Smooth muscle cell (in vitro differentiated cells): Measurements from ENCODE around the gene MRPS6. TPM values are rescaled to one million over a fixed set of nuclear protein-coding genes. Genes with fewer than 3 reads are reported as not detected.

Experiments used
- DNase-seq: peaks from one replicate; lab custom pipeline; 2025; ENCODE audit not compliant: unreplicated experiment; lab: John Stamatoyannopoulos, UW
- H2AFZ ChIP-seq: fragments of 200-600 bp; sonication (generic); 2 replicates; pipeline ENCODE4 v1.6.0; 2016; ENCODE audit warnings: antibody characterized with exemption, low read depth, mild to moderate bottlenecking
- H3F3A ChIP-seq: fragments of 200-600 bp; sonication (generic); 2 replicates; pipeline ENCODE4 v1.6.0; 2017; ENCODE audit warnings: antibody characterized with exemption, low read depth
- H3K27ac ChIP-seq: fragments of 200-600 bp; sonication (generic); 2 replicates; pipeline ENCODE4 v1.5.1; 2016; ENCODE audit warnings: low read depth, mild to moderate bottlenecking
- H3K27me3 ChIP-seq: fragments of 200-600 bp; sonication (generic); 2 replicates; pipeline ENCODE4 v1.6.1; 2016; ENCODE audit warnings: low read depth, mild to moderate bottlenecking
- H3K36me3 ChIP-seq: fragments of 200-600 bp; sonication (generic); 2 replicates; pipeline ENCODE4 v1.5.1; 2016; ENCODE audit warnings: low read depth
- H3K4me1 ChIP-seq: fragments of 200-600 bp; sonication (generic); 2 replicates; pipeline ENCODE4 v1.5.1; 2016; ENCODE audit warnings: low read depth
- H3K4me2 ChIP-seq: fragments of 200-600 bp; sonication (generic); 2 replicates; pipeline ENCODE4 v1.6.0; 2016; ENCODE audit warnings: mild to moderate bottlenecking
- H3K4me3 ChIP-seq: fragments of 200-600 bp; sonication (generic); 2 replicates; pipeline ENCODE4 v1.5.1; 2016; ENCODE audit warnings: mild to moderate bottlenecking
- H3K79me2 ChIP-seq: fragments of 200-600 bp; sonication (generic); 2 replicates; pipeline ENCODE4 v1.6.0; 2016; ENCODE audit warnings: low read depth, mild to moderate bottlenecking
- H3K9ac ChIP-seq: fragments of 200-600 bp; sonication (generic); 2 replicates; pipeline ENCODE4 v1.6.0; 2016; ENCODE audit warnings: low read depth
- H3K9me3 ChIP-seq: fragments of 200-600 bp; sonication (generic); replicated peaks from 2 replicates; pipeline ENCODE4 v1.5.1; 2016; ENCODE audit warnings: low read depth
- H4K20me1 ChIP-seq: fragments of 200-600 bp; sonication (generic); 2 replicates; pipeline ENCODE4 v1.6.0; 2016; ENCODE audit warnings: low read depth
- WGBS: methylation state at CpG from one replicate; pipeline ENCODE4 v1.1.7; 2016; ENCODE audit warnings: low lambda C conversion rate; 5-methylcytosine and 5-hydroxymethylcytosine counted together
- polyA plus RNA-seq: library from polyadenylated mRNA; unstranded; fragments of >200 nt; fragmentation: Nextera tagmentation; extraction: Ambion mirVana; gene quantifications from 2 replicates; pipeline ENCODE4 v1.2.1, GENCODE V29; 2016
- total RNA-seq: library from RNA; depleted of rRNA; stranded (reverse); fragments of >200 nt; gene quantifications from 2 replicates; pipeline ENCODE4 v1.2.3, GENCODE V29; 2014
- TF ChIP-seq, protein P1 (sequence below): fragments of 200-600 bp; sonication (generic); IDR thresholded peaks from 2 replicates; pipeline ENCODE4 v1.5.1; 2017; ENCODE audit warnings: borderline replicate concordance, mild to moderate bottlenecking, antibody characterized with exemption; ENCODE audit not compliant: insufficient read depth, poor library complexity, severe bottlenecking

MRPS6 gene
- total and polyA plus RNA-seq, 2 experiments from 2014 or later, result 47.8 to 152 TPM

DNA sequence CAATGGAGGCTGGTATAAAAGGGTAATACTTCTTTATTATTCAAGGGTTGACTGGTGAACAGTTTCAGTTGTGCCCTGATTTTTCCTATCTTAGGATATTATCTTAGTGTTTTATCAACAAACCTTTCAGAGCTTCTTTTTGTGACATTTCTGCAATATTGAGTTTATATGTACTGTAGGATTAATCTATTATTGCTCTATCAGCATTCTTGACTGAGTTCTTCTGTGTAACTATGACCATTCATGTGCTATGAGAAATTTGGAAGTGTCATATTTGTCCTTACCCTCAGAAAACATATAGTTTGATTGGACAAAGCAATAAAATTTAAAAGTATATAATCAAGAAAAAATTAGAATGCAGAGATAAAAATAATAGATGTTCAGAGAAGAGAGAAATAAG, 25.5 kb upstream of the MRPS6 start:
- Histone ChIP-seq H3K4me3 (no peak overlapping the region), H3K4me1 (no peaks in the 10 kb centered on the region), H3K36me3 (no peaks in the 10 kb centered on the region), H3K9me3 (no peaks in the 10 kb centered on the region), H3K27me3 (no peaks in the 10 kb centered on the region), H4K20me1 (no peaks in the 10 kb centered on the region), H2AFZ (no peak overlapping the region), H3K79me2 (no peaks in the 10 kb centered on the region), H3K9ac (no peak overlapping the region), H3F3A (no peaks in the 10 kb centered on the region), H3K27ac (no peak overlapping the region), H3K4me2 (no peak overlapping the region)
- DNase-seq, result no peak
- TF ChIP-seq, protein P1, sequence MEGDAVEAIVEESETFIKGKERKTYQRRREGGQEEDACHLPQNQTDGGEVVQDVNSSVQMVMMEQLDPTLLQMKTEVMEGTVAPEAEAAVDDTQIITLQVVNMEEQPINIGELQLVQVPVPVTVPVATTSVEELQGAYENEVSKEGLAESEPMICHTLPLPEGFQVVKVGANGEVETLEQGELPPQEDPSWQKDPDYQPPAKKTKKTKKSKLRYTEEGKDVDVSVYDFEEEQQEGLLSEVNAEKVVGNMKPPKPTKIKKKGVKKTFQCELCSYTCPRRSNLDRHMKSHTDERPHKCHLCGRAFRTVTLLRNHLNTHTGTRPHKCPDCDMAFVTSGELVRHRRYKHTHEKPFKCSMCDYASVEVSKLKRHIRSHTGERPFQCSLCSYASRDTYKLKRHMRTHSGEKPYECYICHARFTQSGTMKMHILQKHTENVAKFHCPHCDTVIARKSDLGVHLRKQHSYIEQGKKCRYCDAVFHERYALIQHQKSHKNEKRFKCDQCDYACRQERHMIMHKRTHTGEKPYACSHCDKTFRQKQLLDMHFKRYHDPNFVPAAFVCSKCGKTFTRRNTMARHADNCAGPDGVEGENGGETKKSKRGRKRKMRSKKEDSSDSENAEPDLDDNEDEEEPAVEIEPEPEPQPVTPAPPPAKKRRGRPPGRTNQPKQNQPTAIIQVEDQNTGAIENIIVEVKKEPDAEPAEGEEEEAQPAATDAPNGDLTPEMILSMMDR, result no peak

- WGBS, result 91% methylated on average over 5 of the region's 5 CpGs
Measured at GRCh38 chr21:34052171-34052570, 21.2 kb upstream of the MRPS6 start.

DNA sequence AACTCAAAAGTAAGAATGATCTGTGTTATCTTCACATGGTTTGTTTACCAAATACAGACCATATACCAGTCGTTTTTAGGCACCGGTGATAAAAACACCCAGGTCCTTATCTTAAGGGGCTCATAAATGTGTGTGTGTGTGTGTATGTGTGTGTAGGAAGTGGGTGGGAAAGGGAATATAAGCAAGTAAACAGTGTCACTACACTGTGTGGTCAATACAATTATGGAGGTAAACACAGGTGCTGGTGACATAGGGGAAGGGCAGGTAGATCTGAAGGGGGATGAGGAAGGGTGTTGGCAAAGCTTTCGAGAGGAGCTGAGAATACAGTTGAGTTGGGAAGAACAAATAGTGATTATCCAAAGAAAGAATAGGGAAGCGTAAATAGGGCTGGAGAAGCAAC, 19.1 kb upstream of the MRPS6 start:
- no peak for DNase-seq
- Histone ChIP-seq H3K4me3 (no peak overlapping the region), H3K36me3 (no peaks in the 10 kb centered on the region), H3K9me3 (no peaks in the 10 kb centered on the region), H3K79me2 (no peaks in the 10 kb centered on the region), H3F3A (no peaks in the 10 kb centered on the region), H4K20me1 (no peaks in the 10 kb centered on the region), H3K9ac (no peak overlapping the region), H3K4me1 (no peaks in the 10 kb centered on the region), H3K27me3 (no peaks in the 10 kb centered on the region), H3K4me2 (no peak overlapping the region), H2AFZ (no peak overlapping the region), H3K27ac (no peak overlapping the region)
- TF ChIP-seq, protein P1, result no peak
- WGBS, result 76% methylated on average over 4 of the region's 4 CpGs

More at GRCh38 chr21:34052171-34052570, 21.2 kb upstream of the MRPS6 start:
- H4K20me1 ChIP-seq, result no peaks in the 10 kb centered on the region
- TF ChIP-seq, protein P1, result no peak
- no peaks in the 10 kb centered on the region for H3F3A ChIP-seq
- H2AFZ ChIP-seq, result no peak overlapping the region
- no peak overlapping the region for H3K4me3 ChIP-seq
- H3K4me1 ChIP-seq, result no peaks in the 10 kb centered on the region
- H3K27ac ChIP-seq, result no peak overlapping the region
- H3K27me3 ChIP-seq, result no peaks in the 10 kb centered on the region
- DNase-seq, result no peak
- H3K79me2 ChIP-seq, result no peaks in the 10 kb centered on the region
- H3K36me3 ChIP-seq, result no peaks in the 10 kb centered on the region
- no peaks in the 10 kb centered on the region for H3K9me3 ChIP-seq
- no peak overlapping the region for H3K4me2 ChIP-seq
- no peak overlapping the region for H3K9ac ChIP-seq

DNA sequence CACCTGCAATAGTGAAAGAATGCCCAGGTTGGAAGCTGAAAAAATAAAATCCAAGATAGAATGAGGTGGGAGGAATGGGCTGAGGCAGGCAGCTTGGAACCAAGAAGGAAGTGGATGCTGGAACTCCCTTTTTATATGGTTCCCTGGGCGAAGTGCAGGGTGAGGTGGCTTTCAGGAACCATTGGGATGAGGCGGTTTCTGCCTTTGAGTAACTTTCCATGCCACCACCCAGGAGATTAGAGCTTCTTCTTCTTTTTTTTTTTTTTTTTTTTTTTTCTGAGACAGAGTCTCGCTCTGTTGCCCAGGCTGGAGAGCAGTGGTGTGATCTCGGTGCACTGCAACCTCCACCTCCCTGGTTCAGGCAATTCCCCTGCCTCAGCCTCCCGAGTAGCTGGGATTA, 17.8 kb upstream of the MRPS6 start:
- Histone ChIP-seq H3K27ac (no peak overlapping the region), H3K27me3 (no peaks in the 10 kb centered on the region), H3K36me3 (no peaks in the 10 kb centered on the region), H3K4me1 (no peaks in the 10 kb centered on the region), H3K79me2 (no peaks in the 10 kb centered on the region), H4K20me1 (no peaks in the 10 kb centered on the region), H3K4me3 (no peak overlapping the region), H2AFZ (no peak overlapping the region), H3K9ac (no peak overlapping the region), H3K9me3 (no peaks in the 10 kb centered on the region), H3F3A (no peaks in the 10 kb centered on the region), H3K4me2 (no peak overlapping the region)
- TF ChIP-seq, protein P1, result no peak
- no peak for DNase-seq
- whole genome bisulfite sequencing, result 98% methylated on average over 5 of the region's 5 CpGs
